Upper lobe of left lung (tissue), 4 donors: ENCODE data around the gene C22orf42.
"Not testable (repeated sequence)": the region's sequence is repeated elsewhere in the genome, so short reads cannot be mapped to it uniquely, and the experiment has no call there.

Experiments used
- CTCF ChIP-seq, 6 experiments: fragments of 450-650 bp in 4 of 6; fragments of 200-600 bp in 2 of 6; sonication (generic) in 2 of 6; IDR thresholded peaks; one replicate each; pipeline ENCODE4 v1.5.1; 2016 to 2019; ENCODE audit warnings: antibody characterized with exemption in 6 of 6
- POLR2AphosphoS5 ChIP-seq, 2 donors: sonication (generic); formaldehyde crosslinking; IDR thresholded peaks; one replicate each; pipeline ENCODE4 v1.5.1; 2017; ENCODE audit warnings: antibody characterized with exemption in 2 of 2

DNA sequence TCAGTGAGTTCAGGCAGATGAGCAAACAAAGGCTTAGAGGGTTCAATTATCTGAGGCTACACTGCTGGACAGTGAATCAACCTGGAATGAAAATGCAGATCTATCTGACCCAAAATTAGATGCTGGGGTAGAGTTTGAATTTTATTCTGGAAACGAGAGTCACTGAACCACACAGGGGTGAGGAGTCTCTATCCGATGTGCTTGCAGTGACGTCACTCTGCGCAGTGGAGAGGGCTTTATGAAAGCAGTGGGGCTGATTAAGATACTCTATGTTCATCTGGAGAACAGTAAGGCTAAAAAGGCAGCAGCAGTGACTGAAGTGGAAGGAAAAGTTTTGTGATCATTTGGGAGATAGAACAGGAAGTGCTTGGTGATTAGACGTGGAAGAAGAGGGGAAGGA, 1.3 kb upstream of the C22orf42 start:
- not testable (repeated sequence) for TF ChIP-seq POLR2AphosphoS5, CTCF (IDR thresholded peaks at IDR 0.05)
